Natural killer cell treated with Interleukin-12 subunit alpha and Interleukin-12 subunit beta and Interleukin-15 and Interleukin-18, amount 100 ng/mL, for 72 hours (primary cell): ENCODE measurements around the gene GOLGA6L24. TPM values are rescaled to one million over a fixed set of nuclear protein-coding genes. Genes with fewer than 3 reads are reported as not detected.
"Not testable (repeated sequence)": the region's sequence is repeated elsewhere in the genome, so short reads cannot be mapped to it uniquely, and the experiment has no call there.

Source experiments
- ATAC-seq, 2 donors: fragments of 150-1000 bp; cut with Tn5 transposase in 1 of 2; sonication (Bioruptor Pico), chemical (Tn5 transposase) in 1 of 2; 2 replicates each; pipeline ENCODE4 v1.10.0; 2021
- DNase-seq: peaks from one replicate; pipeline ENCODE4 v3.0.0; 2022; ENCODE audit warnings: low spot score
- H3K27ac Mint-ChIP-seq, 2 donors: 1 replicate in 1 of 2; 2 replicates in 1 of 2; pipeline ENCODE4 v1.8.0; 2022; ENCODE audit warnings: mixed read lengths in 2 of 2, mild to moderate bottlenecking in 1 of 2, moderate library complexity in 1 of 2
- H3K27me3 Mint-ChIP-seq, 2 donors: 1 replicate in 1 of 2; 2 replicates in 1 of 2; pipeline ENCODE4 v1.8.0; 2022; ENCODE audit warnings: mixed read lengths in 2 of 2
- H3K36me3 Mint-ChIP-seq: one replicate; pipeline ENCODE4 v1.8.0; 2022; ENCODE audit warnings: mixed read lengths
- H3K4me1 Mint-ChIP-seq, 2 donors: 1 replicate in 1 of 2; 2 replicates in 1 of 2; pipeline ENCODE4 v1.8.0; 2022; ENCODE audit warnings: low read depth in 2 of 2, mixed read lengths in 2 of 2, mild to moderate bottlenecking in 1 of 2
- H3K4me3 Mint-ChIP-seq: one replicate; pipeline ENCODE4 v1.8.0; 2022; ENCODE audit warnings: mixed read lengths
- H3K9me3 Mint-ChIP-seq: 2 replicates; pipeline ENCODE4 v1.8.0; 2022; ENCODE audit warnings: mixed read lengths
- total RNA-seq, 2 donors: library from RNA; stranded (reverse); gene quantifications; one replicate each; pipeline ENCODE4 v1.2.3, GENCODE V29; 2022

GOLGA6L24 gene
- not detected for total RNA-seq

DNA sequence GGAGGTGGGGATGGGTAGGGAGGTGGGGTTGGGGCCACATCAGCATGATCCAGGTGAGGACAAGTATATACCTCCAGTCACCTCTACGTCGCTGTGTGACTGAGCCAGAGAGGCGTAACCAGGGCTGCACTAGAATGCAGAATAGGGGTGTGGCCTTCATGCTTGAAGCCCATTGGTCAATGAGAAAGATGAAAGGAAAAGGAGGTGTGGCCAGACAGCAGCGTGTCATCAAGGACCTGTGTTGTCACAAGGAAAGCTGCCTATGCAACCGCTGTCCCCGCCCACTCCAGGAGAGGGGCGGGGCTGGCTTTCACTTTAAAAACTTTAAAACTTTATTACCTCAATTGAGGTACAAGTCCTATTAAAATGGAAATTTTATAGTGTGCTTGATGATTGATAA, at the start of gene GOLGA6L24:
GOLGA6L24 (minus strand) TSS at position 101 of the 400 bp plus-strand sequence; CDS start at position 40, 61 bp downstream.
- not testable (repeated sequence) for H3K36me3 Mint-ChIP-seq, ATAC-seq, H3K27ac Mint-ChIP-seq, H3K4me3 Mint-ChIP-seq, H3K9me3 Mint-ChIP-seq, H3K4me1 Mint-ChIP-seq, DNase-seq, H3K27me3 Mint-ChIP-seq

- H3K27ac Mint-ChIP-seq = not testable (repeated sequence)
These were observed 45.0 kb upstream of the GOLGA6L24 start for GRCh38 chr15:28402774-28403435.

DNA sequence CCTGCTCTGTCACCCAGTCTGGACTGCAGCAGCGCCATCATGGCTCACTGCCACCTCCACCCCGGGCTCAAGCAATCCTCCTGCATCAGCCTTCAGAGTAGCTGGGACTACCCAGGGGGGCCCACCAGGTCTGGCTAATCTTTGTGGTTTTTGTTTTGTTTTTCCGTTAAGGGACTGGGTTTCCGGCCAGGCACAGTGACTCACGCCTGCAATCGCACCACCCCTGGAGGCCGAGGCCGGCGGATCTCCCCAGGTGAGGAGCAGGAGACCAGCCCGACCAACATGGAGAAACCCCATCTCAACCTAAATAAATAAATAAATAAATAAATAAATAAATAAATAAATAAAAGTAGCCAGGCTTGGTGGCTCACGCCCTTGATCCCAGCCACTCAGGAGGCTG, 38.1 kb upstream of the GOLGA6L24 start:
- not testable (repeated sequence) for H3K4me3 Mint-ChIP-seq, ATAC-seq, H3K27ac Mint-ChIP-seq, H3K27me3 Mint-ChIP-seq, DNase-seq, H3K4me1 Mint-ChIP-seq, H3K36me3 Mint-ChIP-seq, H3K9me3 Mint-ChIP-seq

More at GRCh38 chr15:28402774-28403435, 45.0 kb upstream of the GOLGA6L24 start:
- H3K4me1 Mint-ChIP-seq, H3K9me3 Mint-ChIP-seq, H3K27me3 Mint-ChIP-seq, DNase-seq, H3K4me3 Mint-ChIP-seq, H3K36me3 Mint-ChIP-seq: not testable (repeated sequence)
- peak; percentile 49 to 60 for ATAC-seq

DNA sequence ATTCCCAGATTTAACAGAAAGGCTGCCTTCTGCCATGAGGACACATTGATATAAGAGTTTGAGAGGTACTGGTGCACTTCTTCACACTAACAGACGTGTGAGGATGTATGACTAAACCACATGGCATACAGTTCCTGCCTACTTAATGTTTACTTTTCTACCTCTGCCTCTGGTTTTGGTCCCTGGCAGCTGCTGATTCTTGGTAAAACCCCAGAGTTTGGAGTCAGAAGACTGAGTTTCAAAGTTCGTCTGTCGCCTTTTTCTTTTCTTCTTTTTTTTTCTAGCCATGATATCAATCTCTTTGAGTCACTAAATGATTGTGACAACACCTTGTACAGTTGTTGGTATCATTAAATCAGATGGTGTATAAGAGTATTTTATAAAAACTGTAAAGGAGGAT, 22.2 kb upstream of the GOLGA6L24 start:
- not testable (repeated sequence) for DNase-seq, H3K27me3 Mint-ChIP-seq, H3K4me1 Mint-ChIP-seq, H3K27ac Mint-ChIP-seq, ATAC-seq, H3K4me3 Mint-ChIP-seq, H3K9me3 Mint-ChIP-seq, H3K36me3 Mint-ChIP-seq

- not testable (repeated sequence) for H3K27me3 Mint-ChIP-seq, ATAC-seq, H3K27ac Mint-ChIP-seq, H3K4me1 Mint-ChIP-seq, DNase-seq, H3K36me3 Mint-ChIP-seq, H3K4me3 Mint-ChIP-seq, H3K9me3 Mint-ChIP-seq
These were observed 20.5 kb upstream of the GOLGA6L24 start, which contains the start of gene GOLGA8F for GRCh38 chr15:28378364-28378763. TSS of gene GOLGA8F (plus strand) at chr15:28378664. CDS start at chr15:28378762, 98 bp downstream.

DNA sequence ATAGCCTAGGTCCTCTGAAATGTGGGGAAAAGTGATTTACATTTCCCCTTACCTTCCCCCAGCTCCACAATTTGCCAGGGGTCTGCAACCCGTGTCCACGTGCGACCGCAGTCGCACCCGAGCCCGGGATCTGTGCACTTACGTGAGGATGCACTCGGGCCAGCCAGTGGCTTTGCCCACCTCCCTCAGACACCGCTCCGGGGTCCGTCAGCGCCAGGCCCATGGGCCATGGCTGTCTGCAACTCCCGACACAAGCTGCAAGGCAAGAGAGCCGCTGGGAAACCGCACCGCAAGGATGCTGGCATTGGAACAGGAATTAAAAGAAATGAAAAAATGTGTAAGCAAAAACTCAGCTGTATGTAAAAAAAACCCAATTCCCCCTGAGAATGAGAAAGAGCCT, 7.6 kb upstream of the GOLGA6L24 start:
- not testable (repeated sequence) for H3K4me1 Mint-ChIP-seq, H3K4me3 Mint-ChIP-seq, H3K9me3 Mint-ChIP-seq, ATAC-seq, H3K27me3 Mint-ChIP-seq, H3K27ac Mint-ChIP-seq, H3K36me3 Mint-ChIP-seq
- peak; percentile 56 for DNase-seq

DNA sequence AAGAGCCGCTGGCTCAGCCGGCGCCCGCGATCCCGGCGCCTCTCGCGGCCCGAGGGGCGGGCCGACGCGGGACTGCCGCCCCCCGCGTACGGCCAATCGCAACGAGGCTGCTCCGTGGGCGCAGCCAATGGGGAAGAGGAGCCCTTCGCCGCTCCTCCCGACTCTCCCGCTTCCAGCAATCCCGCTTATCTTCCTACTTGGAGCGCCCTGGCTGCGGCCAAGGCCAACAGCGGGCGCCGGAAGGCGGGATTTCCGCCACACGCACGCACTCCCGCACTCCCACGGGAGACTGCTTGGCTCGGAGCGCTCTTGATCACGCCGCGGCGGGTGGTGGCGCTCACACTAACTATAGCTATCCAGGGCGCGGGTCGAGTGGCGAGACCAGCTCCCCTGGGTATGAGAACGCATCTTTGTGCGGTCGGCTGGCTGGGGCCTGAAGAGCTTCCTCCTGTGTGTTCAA, 35.7 kb downstream of the GOLGA6L24 start, which contains the start of gene HERC2:
HERC2 (minus strand) TSS at position 51 of the 460 bp plus-strand sequence. CDS start 746 bp downstream, outside the sequence.
- not testable (repeated sequence) for H3K27me3 Mint-ChIP-seq, ATAC-seq, H3K36me3 Mint-ChIP-seq, H3K9me3 Mint-ChIP-seq, DNase-seq
- H3K27ac Mint-ChIP-seq = peak within 1 kb of the TSS; percentile 82 to 85
- peaks cover 3 to 14% of the 10 kb centered on the region in 2 donors for H3K4me1 Mint-ChIP-seq
- H3K4me3 Mint-ChIP-seq = peak within 1 kb of the TSS; percentile 90

GRCh38 chr15:28321358-28322078, 36.4 kb downstream of the GOLGA6L24 start:
- not testable (repeated sequence) for ATAC-seq, H3K9me3 Mint-ChIP-seq, H3K27me3 Mint-ChIP-seq, DNase-seq, H3K36me3 Mint-ChIP-seq
- Mint-ChIP-seq H3K4me1 (peaks cover 3 to 14% of the 10 kb centered on the region in 2 donors), H3K4me3 (peak overlapping the region; percentile 90), H3K27ac (peak overlapping the region; percentile 82 to 85)

DNA sequence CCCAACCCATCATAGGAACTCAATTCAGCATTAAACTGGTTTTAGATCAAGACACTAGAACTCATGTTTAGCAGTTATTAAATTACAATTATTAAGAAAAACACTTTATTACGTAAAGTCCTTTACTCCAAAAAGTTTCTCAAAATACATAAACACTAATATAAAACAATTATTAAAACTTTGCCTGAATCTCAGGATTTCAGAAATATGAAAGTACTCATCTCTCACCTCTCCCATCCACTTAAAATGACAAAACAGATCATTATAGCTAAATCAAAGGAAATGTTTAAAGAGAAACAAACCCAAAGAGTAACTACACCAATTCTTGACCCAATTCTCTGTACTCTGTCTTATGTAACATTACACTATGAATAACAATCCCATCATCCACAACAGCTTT, 38.2 kb downstream of the GOLGA6L24 start:
- H3K9me3 Mint-ChIP-seq = not testable (repeated sequence)

DNA sequence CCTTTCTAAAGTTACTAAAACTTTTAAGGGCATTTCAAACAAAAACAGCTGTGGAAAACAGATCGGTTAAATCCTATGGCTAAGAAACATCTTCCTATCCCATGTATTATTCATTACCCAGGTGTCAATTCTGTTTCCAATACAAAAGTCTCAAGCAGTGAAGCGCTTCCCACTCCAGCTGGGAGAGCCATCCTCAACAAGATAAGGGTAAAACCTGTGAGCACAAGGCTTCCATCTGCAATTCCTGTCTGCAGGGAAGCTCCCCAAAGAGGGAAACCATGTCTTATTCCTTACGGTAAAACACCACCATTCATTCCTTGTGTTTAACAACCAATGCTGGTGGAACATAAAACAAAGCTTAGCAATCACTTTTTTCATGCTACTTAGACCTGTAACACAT, 39.1 kb downstream of the GOLGA6L24 start:
- H3K27me3 Mint-ChIP-seq, ATAC-seq, H3K27ac Mint-ChIP-seq, H3K9me3 Mint-ChIP-seq, DNase-seq, H3K4me3 Mint-ChIP-seq: not testable (repeated sequence)
- H3K4me1 Mint-ChIP-seq = peaks cover 3 to 14% of the 10 kb centered on the region in 2 donors
- H3K36me3 Mint-ChIP-seq = peaks cover 14% of the 10 kb centered on the region

More for the DNA sequence above, 38.2 kb downstream of the GOLGA6L24 start:
- H3K27ac Mint-ChIP-seq, H3K27me3 Mint-ChIP-seq, DNase-seq, H3K4me3 Mint-ChIP-seq, H3K36me3 Mint-ChIP-seq, ATAC-seq: not testable (repeated sequence)
- H3K4me1 Mint-ChIP-seq = peaks cover 3 to 14% of the 10 kb centered on the region in 2 donors

- not testable (repeated sequence) for H3K27me3 Mint-ChIP-seq
These were observed 39.8 kb downstream of the GOLGA6L24 start for GRCh38 chr15:28318122-28318521.

GRCh38 chr15:28316958-28317357, 40.9 kb downstream of the GOLGA6L24 start:
- not testable (repeated sequence) for H3K4me3 Mint-ChIP-seq, H3K9me3 Mint-ChIP-seq, H3K27me3 Mint-ChIP-seq, DNase-seq, H3K27ac Mint-ChIP-seq, ATAC-seq
- peaks cover 3 to 14% of the 10 kb centered on the region in 2 donors for H3K4me1 Mint-ChIP-seq
- peaks cover 18% of the 10 kb centered on the region for H3K36me3 Mint-ChIP-seq

More at GRCh38 chr15:28318122-28318521, 39.8 kb downstream of the GOLGA6L24 start:
- H3K4me3 Mint-ChIP-seq, H3K27ac Mint-ChIP-seq, ATAC-seq, H3K9me3 Mint-ChIP-seq, DNase-seq: not testable (repeated sequence)
- Mint-ChIP-seq H3K4me1 (peaks cover 3 to 14% of the 10 kb centered on the region in 2 donors), H3K36me3 (peaks cover 18% of the 10 kb centered on the region)

- peaks cover 52% of the 10 kb centered on the region for H3K36me3 Mint-ChIP-seq
- H3K4me3 Mint-ChIP-seq, H3K27me3 Mint-ChIP-seq, H3K9me3 Mint-ChIP-seq, DNase-seq, H3K27ac Mint-ChIP-seq, H3K4me1 Mint-ChIP-seq, ATAC-seq: not testable (repeated sequence)
These were observed 47.4 kb downstream of the GOLGA6L24 start for GRCh38 chr15:28310454-28310853.

DNA sequence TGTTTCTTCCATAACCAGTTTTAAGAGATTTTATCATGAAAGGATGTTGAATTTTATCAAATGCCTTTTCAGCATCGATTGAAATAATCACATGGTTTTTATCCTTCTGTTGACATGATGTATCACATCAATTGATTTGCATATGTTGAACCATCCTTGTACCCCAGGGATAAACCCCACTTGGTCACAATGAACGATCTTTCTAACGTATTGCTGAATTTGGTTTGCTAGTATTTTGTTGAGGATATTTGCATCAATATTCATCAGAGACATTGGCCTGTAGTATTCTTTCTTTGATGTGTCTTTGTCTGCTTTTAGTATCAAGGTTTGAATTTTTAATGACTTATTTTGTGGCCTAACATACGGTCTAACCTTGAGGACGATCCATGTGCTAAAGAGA, 49.2 kb downstream of the GOLGA6L24 start:
- not testable (repeated sequence) for H3K27me3 Mint-ChIP-seq, H3K27ac Mint-ChIP-seq, H3K9me3 Mint-ChIP-seq, ATAC-seq, H3K4me3 Mint-ChIP-seq, H3K4me1 Mint-ChIP-seq, DNase-seq
- peaks cover 43% of the 10 kb centered on the region for H3K36me3 Mint-ChIP-seq
